CD4-positive, alpha-beta T cell treated with Interferon gamma for 1 hour (primary cell): ENCODE measurements around the gene DDX18.

Source experiments
- DNase-seq: peaks from one replicate; pipeline ENCODE4 v3.0.0-alpha.2; 2020

The DDX18 gene

DNA sequence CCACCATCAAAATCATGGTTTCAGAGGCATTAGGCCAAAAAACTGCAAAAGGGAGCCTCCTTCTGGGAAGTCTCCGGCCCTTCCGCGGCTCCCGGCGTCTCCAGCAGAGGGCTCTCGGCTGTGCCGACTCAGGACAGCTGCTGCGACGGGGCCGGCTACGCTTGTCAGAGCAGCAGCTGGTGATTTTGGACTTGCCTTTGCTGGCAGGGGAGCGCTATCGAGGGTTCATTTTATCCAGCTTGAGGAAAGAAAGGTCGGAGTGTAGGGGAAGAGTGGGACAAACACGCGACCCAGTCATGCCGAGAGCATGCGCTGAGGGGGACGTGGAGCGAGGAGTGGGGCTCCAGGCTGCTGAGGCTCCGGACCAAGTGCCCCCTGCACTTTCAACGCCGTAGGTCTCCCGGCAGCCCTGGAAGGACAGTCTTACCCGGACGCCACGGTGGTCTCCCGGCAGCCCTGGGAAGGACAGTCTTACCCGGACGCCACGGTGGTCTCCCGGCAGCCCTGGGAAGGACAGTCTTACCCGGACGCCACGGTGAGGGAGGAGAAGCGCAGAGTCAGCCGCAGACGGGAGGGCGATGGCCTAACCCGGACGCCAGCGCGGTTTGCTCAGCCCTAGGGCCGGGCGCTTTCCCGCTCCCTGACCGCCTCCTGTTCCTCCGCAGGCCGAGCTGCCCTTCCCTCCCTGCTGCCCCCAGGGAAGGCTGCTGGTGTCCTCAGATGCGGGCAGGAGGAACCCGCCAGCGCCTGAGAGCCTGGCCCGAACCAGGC lies 21.7 kb downstream of the DDX18 start:
- peak; percentile 54 for DNase-seq

DNA sequence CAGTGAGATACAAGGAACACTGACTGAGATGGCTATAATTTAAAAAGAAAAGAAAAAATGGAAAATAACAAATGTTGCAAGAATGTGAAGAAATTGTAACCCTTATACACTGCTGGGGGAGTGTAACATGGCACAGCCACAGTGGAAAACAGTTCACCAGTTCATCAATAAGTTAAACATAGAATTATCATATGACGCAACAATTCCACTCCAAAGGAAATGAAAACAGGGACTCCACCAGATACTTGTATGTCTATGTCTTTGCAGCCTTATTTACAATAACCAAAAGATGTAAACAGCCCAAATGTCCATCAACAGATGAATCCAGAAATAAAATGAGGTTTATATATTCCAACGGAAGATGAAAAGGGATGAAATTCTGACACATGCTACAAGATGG lies 30.8 kb downstream of the DDX18 start:
- no peak for DNase-seq

DNA sequence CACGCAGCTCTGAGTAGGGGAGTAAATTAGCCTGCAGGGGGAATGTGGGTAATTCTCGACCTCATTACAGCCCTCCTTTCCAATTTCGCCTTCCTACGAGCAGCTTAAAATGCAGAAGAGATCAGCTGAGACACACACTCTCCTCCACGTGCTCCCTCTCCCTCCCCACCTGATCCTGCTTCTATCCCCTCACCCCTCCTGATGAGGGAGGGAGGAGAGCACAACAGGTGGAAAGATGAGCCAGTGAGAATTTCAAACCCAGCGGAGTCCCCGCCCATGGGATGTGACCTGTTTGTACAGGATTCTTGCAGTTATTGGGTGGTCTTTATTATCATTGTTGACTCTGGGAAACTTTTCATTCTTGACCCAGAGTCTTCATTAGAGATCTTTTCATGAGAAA lies 35.5 kb downstream of the DDX18 start:
- no peak for DNase-seq

DNA sequence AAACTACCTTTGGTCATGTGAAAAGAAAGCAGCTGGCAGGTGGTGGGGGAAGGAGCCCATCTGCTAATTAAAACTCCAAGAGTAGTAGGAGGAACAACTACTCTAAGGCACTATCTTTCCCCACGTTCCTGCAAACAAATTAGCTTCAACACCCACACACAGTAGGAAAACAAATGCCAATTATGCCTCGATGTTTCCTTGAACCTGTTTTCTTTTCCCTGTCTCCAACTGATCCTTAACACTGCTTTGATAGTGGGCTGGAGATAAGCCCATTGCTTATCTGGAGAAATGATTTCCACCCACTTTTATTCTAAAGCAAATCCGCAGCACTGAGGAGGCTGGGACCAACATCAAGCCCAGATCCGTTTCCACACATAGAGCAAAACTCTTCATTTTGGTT lies 36.0 kb downstream of the DDX18 start:
- no peak for DNase-seq

- no peak for DNase-seq
Measured at GRCh38 chr2:117851969-117852368, 37.5 kb downstream of the DDX18 start.

DNA sequence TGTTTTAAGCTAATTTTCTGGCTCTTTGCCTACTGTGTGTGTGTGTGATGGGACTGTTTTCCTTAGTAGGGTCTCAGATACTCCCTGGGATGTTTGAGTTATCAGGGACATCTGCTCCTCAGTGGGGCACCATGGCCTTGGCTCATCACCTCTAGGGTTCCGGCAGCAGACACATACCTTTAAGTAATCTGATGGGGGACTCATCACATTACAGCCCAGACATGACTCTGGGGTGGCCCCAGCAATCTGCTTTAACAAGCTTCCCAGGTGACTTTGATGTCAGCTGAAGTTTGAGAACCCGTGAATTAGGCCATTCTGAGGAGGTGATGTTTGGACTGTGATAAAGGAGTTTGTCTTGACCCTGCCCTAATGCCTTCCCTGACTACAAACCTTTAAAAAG lies 38.8 kb downstream of the DDX18 start:
- no peak for DNase-seq

DNA sequence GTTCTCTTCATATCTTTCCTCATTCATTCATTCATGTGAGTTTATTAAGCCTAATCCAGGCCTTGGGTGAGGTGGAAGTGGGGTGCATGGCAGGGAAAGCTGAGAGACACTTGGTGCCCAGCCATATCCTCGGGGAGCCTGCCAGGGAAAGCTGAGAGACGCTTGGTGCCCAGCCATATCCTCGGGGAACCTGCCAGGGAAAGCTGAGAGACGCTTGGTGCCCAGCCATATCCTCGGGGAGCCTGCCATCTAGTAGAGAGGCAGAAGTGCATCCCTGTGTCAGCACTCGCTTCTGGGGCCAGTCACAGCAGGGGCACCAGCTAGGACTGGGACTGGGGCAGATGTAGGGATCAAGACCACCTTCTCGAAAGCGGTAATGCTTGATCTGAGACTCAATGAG lies 39.4 kb downstream of the DDX18 start:
- no peak for DNase-seq

DNA sequence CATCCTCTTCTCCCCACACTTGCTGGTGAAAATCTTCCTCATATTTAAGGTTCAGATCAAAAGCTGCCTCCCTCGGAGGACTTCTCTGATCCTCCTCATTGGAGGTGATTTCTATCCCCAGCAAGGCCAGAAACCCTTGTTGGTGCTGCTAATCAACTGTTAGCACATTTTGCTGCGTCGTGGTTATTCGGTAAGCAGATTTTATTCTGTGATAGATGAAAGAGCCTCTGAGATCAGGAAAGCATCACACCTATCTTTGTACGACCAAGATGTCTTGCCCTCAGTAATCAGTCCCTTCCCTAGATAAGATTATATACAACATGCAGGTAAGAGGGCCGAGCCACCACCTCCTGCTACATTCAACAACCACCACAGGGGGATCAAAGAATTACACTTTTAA lies 40.1 kb downstream of the DDX18 start:
- DNase-seq, result no peak

DNA sequence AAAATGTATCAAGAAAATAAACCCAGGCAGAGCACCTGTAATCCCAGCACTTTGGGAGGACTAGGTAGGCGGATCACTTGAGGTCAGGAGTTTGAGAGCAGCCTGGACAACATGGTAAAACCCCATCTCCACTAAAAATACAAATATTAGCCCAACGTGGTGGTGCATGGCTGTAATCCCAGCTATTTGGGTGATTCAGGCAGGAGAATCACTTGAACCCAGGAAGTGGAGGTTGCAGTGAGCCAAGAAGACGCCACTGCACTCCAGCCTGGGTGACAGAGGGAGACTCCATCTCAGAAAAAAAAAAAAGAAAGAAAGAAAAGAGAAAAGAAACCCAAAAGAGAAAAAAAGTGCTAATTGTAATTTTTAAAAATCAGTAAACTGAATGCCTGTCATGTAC lies 41.4 kb downstream of the DDX18 start:
- DNase-seq, result no peak

DNA sequence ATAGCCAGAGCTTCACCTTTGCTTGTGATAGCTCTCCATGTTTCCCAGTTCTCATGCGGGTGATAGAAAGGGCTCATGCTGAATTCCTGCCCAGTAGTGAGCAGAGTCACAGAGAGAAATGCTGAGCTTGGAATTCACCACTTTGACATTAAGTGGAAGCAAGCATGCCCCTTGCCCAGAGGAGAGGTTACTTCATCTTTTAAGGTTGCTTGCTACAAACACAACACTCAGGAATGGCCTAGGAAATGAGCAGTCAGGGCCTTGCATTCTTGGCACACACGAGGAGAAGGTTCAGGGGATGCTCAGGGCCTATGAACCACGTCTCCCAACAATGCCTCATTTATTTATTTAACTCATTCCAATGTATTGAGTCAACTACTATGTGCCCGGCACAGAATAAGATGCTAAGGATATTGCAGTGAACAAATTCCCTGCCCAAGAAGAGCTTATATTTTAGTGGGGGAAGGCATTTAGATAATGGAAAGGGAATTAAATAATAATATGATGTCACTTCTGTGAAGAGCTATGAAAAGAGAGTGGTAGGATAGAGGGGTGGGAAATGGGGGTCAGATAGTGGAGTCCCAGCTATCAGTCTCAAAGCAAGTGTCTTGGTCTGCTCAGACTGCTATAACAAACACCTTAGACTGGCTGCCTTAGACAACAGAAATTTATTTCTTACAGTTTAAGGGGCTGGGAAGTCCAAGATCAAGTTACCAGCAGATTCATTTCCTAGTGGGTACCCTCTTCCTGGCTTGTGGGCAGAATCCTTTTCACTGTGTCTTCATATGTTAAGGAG lies 42.1 kb downstream of the DDX18 start:
- no peak for DNase-seq

GRCh38 chr2:117858336-117858735 lies 43.8 kb downstream of the DDX18 start:
- no peak for DNase-seq

DNA sequence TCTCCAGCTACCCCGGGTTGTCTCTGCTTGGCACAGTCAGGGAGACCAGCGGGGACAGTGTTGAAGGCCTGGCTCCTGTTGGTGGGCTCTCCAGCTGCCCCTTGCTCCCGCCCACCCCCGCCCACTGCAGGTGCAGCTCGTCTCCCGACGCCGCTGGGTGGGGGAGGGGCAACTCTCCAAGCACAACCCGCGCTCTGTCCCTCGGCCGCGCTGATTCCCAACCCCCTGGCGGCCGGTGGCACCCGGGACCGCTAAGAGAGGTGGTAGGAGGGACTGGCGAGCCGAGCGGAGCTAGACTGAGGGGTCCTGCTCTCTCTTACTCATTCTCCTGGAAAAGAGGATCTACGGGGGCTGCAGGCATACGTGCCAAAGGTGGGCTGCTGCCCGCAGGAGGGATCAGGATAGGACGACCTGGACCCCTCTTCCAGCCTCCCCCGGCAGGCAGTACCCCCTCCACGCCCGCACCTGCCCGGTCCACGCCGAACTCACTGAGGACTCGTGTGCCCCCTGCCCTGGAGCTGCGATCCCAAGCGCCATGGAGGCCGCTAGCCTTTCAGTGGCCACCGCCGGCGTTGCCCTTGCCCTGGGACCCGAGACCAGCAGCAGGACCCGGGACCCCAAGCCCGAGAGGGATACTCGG lies 44.5 kb downstream of the DDX18 start:
- DNase-seq, result no peak

DNA sequence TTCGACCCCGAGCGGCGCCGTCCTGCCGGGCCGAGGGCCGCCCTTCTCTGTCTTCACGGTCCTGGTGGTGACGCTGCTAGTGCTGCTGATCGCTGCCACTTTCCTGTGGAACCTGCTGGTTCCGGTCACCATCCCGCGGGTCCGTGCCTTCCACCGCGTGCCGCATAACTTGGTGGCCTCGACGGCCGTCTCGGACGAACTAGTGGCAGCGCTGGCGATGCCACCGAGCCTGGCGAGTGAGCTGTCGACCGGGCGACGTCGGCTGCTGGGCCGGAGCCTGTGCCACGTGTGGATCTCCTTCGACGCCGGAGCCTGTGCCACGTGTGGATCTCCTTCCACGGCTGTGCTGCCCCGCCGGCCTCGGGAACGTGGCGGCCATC lies 45.0 kb downstream of the DDX18 start:
- DNase-seq, result no peak

DNA sequence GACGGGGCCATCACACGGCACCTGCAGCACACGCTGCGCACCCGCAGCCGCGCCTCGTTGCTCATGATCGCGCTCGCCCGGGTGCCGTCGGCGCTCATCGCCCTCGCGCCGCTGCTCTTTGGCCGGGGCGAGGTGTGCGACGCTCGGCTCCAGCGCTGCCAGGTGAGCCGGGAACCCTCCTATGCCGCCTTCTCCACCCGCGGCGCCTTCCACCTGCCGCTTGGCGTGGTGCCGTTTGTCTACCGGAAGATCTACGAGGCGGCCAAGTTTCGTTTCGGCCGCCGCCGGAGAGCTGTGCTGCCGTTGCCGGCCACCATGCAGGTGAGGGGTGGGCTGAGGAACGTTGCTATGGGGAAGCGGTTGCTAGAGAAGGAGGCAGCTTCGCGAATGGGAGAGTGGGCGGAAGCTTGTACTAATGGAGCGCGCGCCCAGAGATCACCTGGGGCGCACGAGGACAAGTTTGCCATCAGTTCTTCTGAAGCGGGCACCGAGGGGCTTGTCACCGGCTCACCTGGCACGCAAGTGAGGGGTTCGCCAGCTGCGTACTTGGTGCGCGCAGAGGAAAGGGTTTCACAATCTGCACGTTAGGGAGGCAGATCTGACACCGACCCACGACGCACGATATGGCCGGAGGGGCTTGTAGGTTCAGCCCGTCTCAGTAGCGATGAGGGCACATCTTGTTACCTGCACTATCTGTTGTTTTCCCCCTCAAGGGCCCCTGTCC lies 45.6 kb downstream of the DDX18 start:
- no peak for DNase-seq

GRCh38 chr2:117862459-117862858 lies 48.0 kb downstream of the DDX18 start:
- DNase-seq, result no peak

GRCh38 chr2:117875786-117876185 lies 61.3 kb downstream of the DDX18 start:
- no peak for DNase-seq

- no peak for DNase-seq
Measured at GRCh38 chr2:117879003-117879402, 64.5 kb downstream of the DDX18 start.
